CD4-positive, alpha-beta memory T cell (primary cell): ENCODE measurements around the gene COPS9. TPM values are rescaled to one million over a fixed set of nuclear protein-coding genes. Genes with fewer than 3 reads are reported as not detected.

Experiments used
- CTCF ChIA-PET: fragments of 350-600 bp; sonication (Branson Sonifier 250); formaldehyde crosslinking; loops from one replicate; lab custom pipeline; 2021; ENCODE audit warnings: inconsistent platforms; ENCODE audit not compliant: partially characterized antibody; lab: Charles Lee
- POLR2A ChIA-PET: fragments of 350-600 bp; sonication (Branson Sonifier 250); formaldehyde crosslinking; loops from one replicate; lab custom pipeline; 2021; ENCODE audit not compliant: partially characterized antibody; lab: Charles Lee
- DNase-seq, 5 donors: peaks; one replicate each; pipeline versions ENCODE4 v3.0.0 to v3.0.0-alpha.2; 2020 to 2022; ENCODE audit warnings: mixed read lengths in 1 of 5
- H3K27ac ChIP-seq: one replicate; pipeline ENCODE4 v1.7.0; 2013; ENCODE audit warnings: low read depth, low read length
- H3K27me3 ChIP-seq: 2 replicates; pipeline ENCODE4 v1.7.0; 2013; ENCODE audit warnings: mild to moderate bottlenecking, low read length, moderate library complexity; ENCODE audit not compliant: insufficient read depth
- H3K36me3 ChIP-seq: 2 replicates; pipeline ENCODE4 v1.7.0; 2013; ENCODE audit warnings: mild to moderate bottlenecking, low read length, moderate library complexity; ENCODE audit not compliant: insufficient read depth
- H3K4me1 ChIP-seq: 2 replicates; pipeline ENCODE4 v1.7.0; 2013; ENCODE audit warnings: mild to moderate bottlenecking, low read length, moderate library complexity; ENCODE audit not compliant: insufficient read depth
- H3K4me3 ChIP-seq, 2 donors: one replicate each; pipeline ENCODE4 v1.7.0; 2013; ENCODE audit warnings: low read length in 2 of 2, mild to moderate bottlenecking in 1 of 2
- H3K9me3 ChIP-seq, 2 donors: one replicate each; pipeline ENCODE4 v1.7.0; 2013; ENCODE audit warnings: low read length in 2 of 2, control low read depth in 1 of 2; ENCODE audit not compliant: control insufficient read depth in 1 of 2
- H3K27ac Mint-ChIP-seq, 7 donors: one replicate each; pipeline ENCODE4 v1.8.0; 2020 to 2021; ENCODE audit warnings: mixed read lengths in 7 of 7, mild to moderate bottlenecking in 6 of 7, inconsistent platforms in 3 of 7, moderate library complexity in 3 of 7
- H3K27me3 Mint-ChIP-seq, 2 donors: one replicate each; pipeline ENCODE4 v1.8.0; 2020 to 2021; ENCODE audit warnings: mixed read lengths in 2 of 2
- H3K36me3 Mint-ChIP-seq, 2 donors: one replicate each; pipeline ENCODE4 v1.8.0; 2020 to 2021; ENCODE audit warnings: mixed read lengths in 2 of 2, inconsistent platforms in 1 of 2, mild to moderate bottlenecking in 1 of 2
- H3K4me1 Mint-ChIP-seq, 4 donors: one replicate each; pipeline ENCODE4 v1.8.0; 2020 to 2021; ENCODE audit warnings: mixed read lengths in 4 of 4, mild to moderate bottlenecking in 1 of 4
- H3K4me3 Mint-ChIP-seq, 8 donors: one replicate each; pipeline ENCODE4 v1.8.0; 2020 to 2021; ENCODE audit warnings: mixed read lengths in 8 of 8, mild to moderate bottlenecking in 7 of 8, moderate library complexity in 6 of 8, inconsistent platforms in 3 of 8
- H3K9me3 Mint-ChIP-seq, 8 donors: one replicate each; pipeline ENCODE4 v1.8.0; 2020 to 2021; ENCODE audit warnings: mixed read lengths in 8 of 8, mild to moderate bottlenecking in 5 of 8, inconsistent platforms in 3 of 8, moderate library complexity in 1 of 8
- intact Hi-C: fragments of 100-400 bp; cut with micrococcal nuclease; formaldehyde crosslinking; loops from one replicate; pipeline ENCODE4 v1.15.1; 2023
- polyA plus RNA-seq, 2 donors: library from polyadenylated mRNA; unstranded; fragments of 300-500 nt; fragmentation: Illumina TruSeq; gene quantifications; one replicate each; pipeline ENCODE4 v1.2.3, GENCODE V29; 2021
- total RNA-seq, 2 experiments: library from RNA; stranded (reverse); gene quantifications; one replicate each; pipeline ENCODE4 v1.2.3, GENCODE V29; 2021

The COPS9 gene
- total and polyA plus RNA-seq, 4 experiments from 2014 or later = 82.2 to 335 (median 195) TPM

- intact Hi-C loops = no loop called here
- Histone ChIP-seq H3K4me1 (peaks cover 23% of the 10 kb centered on the region), H3K9me3 (no peaks in the 10 kb centered on the region), H3K36me3 (peaks cover 34% of the 10 kb centered on the region), H3K27me3 (no peaks in the 10 kb centered on the region), H3K4me3 (no peak overlapping the region), H3K27ac (no peak overlapping the region)
- Mint-ChIP-seq H3K27ac (peak overlapping the region in 5 of 7 donors; percentile 35 to 75 (median 59)), H3K9me3 (no peaks in the 10 kb centered on the region), H3K27me3 (no peaks in the 10 kb centered on the region), H3K4me1 (peaks cover 14 to 41% (median 29%) of the 10 kb centered on the region in 4 donors), H3K4me3 (peak overlapping the region; percentile 61 to 96 (median 82)), H3K36me3 (peaks cover 30 to 55% of the 10 kb centered on the region in 2 donors)
- CTCF ChIA-PET = interaction anchor here (0.8 to 1.0 kb wide), 3 partner anchors 9 to 73 kb away, joined by 3 to 5 read pairs (median 3); no protein-coding TSS in a partner anchor
- POLR2A ChIA-PET = interaction anchor here (1.7 kb wide), 1 partner anchor 9 kb away, joined by 4 read pairs; no protein-coding TSS in a partner anchor
- DNase-seq = no peak
These were observed 1.6 kb downstream of the COPS9 start for GRCh38 chr2:240134466-240134865.

DNA sequence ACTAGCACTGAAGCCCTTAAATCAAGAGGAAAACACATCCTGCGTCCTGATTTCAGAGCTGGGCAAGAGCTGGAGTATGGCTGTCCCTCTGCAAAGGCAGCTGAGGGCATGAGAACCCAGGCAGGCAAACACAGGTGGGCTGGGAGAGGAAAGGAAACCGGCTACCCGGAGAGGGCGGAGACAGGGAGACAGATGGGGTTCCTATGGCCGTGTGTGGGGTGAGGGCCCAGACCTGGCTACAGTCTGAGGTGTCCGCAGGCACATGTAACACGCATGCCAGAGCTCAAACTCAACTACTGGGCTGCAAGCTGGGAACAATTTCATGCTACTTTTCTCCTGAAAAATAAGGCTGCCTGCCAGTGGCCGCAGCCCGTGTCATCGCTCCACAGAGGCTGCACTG lies 2.7 kb downstream of the COPS9 start:
- Mint-ChIP-seq H3K4me3 (peak overlapping the region in 7 of 8 donors; percentile 9 to 69 (median 58)), H3K4me1 (peaks cover 14 to 41% (median 29%) of the 10 kb centered on the region in 4 donors), H3K27me3 (no peaks in the 10 kb centered on the region), H3K27ac (peak overlapping the region in 2 of 7 donors; percentile 40 to 73), H3K36me3 (peaks cover 34 to 64% of the 10 kb centered on the region in 2 donors), H3K9me3 (no peaks in the 10 kb centered on the region)
- Histone ChIP-seq H3K4me3 (no peak overlapping the region), H3K9me3 (no peaks in the 10 kb centered on the region), H3K27me3 (no peaks in the 10 kb centered on the region), H3K4me1 (peaks cover 23% of the 10 kb centered on the region), H3K36me3 (peaks cover 34% of the 10 kb centered on the region), H3K27ac (no peak overlapping the region)
- intact Hi-C loops = no loop called here
- ChIA-PET POLR2A (interaction anchor here (1.7 kb wide), 1 partner anchor 10 kb away, joined by 4 read pairs; no protein-coding TSS in a partner anchor), CTCF (interaction anchor here (0.7 to 0.9 kb wide), 2 partner anchors 8 to 72 kb away, joined by 3 read pairs; no protein-coding TSS in a partner anchor)
- no peak for DNase-seq

GRCh38 chr2:240132651-240132980 lies 3.5 kb downstream of the COPS9 start:
- H3K27ac ChIP-seq = no peak overlapping the region
- ChIA-PET POLR2A (no interaction called here), CTCF (interaction anchor here (0.9 kb wide), 1 partner anchor 71 kb away, joined by 3 read pairs; no protein-coding TSS in a partner anchor)
- peaks cover 23% of the 10 kb centered on the region for H3K4me1 ChIP-seq
- peaks cover 36% of the 10 kb centered on the region for H3K36me3 ChIP-seq
- Mint-ChIP-seq H3K36me3 (peaks cover 42 to 71% of the 10 kb centered on the region in 2 donors), H3K9me3 (no peaks in the 10 kb centered on the region), H3K4me3 (no peak overlapping the region), H3K4me1 (peaks cover 14 to 36% (median 29%) of the 10 kb centered on the region in 4 donors), H3K27me3 (no peaks in the 10 kb centered on the region), H3K27ac (no peak overlapping the region)
- intact Hi-C loops = no loop called here
- H3K27me3 ChIP-seq = no peaks in the 10 kb centered on the region
- no peaks in the 10 kb centered on the region for H3K9me3 ChIP-seq
- DNase-seq = no peak
- H3K4me3 ChIP-seq = no peak overlapping the region

DNA sequence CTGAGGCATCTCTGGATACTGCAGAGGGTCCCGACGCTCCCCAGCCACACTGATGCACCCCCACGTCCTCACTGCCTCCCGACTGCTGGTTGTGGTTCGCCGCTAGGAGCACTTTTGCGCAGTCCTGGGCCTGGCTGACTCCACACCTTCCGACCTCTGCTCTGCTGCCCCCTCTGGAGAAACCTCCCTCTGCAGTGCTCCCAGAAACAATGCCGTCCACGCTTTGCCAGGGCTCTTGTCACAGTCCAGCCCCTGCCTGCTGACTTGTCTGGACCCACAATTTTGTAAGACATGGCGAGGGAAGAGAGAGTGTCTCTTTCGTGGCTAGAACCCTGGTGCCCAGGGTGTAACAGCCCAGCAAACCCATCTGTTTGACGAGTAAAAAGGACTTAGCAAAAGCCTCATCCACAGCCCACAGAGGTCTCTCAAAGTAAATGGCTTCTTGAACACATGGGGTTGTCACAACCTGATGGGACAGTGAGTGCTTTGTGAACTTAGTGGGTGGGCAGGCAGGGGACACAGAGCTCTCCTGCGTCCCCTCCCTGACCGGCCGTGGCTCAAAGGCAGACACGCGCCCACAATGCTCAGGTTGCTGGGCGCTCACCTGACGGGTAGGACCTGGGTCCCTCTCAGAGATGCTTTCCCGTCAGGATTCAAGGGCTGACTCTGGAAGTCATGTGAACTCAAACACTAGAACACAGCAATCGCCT lies 4.0 kb downstream of the COPS9 start:
- Histone ChIP-seq H3K27me3 (no peaks in the 10 kb centered on the region), H3K4me1 (peaks cover 20% of the 10 kb centered on the region), H3K27ac (no peak overlapping the region), H3K4me3 (no peak overlapping the region), H3K36me3 (peaks cover 37% of the 10 kb centered on the region), H3K9me3 (no peaks in the 10 kb centered on the region)
- no peak overlapping the region for H3K4me3 Mint-ChIP-seq
- H3K27ac Mint-ChIP-seq = no peak overlapping the region
- ChIA-PET POLR2A (no interaction called here), CTCF (no interaction called here)
- H3K36me3 Mint-ChIP-seq = peaks cover 45 to 75% of the 10 kb centered on the region in 2 donors
- no peak for DNase-seq
- no peaks in the 10 kb centered on the region for H3K9me3 Mint-ChIP-seq
- intact Hi-C loops = no loop called here
- no peaks in the 10 kb centered on the region for H3K27me3 Mint-ChIP-seq
- H3K4me1 Mint-ChIP-seq = peaks cover 11 to 33% (median 26%) of the 10 kb centered on the region in 4 donors

- POLR2A ChIA-PET = no interaction called here
- H3K36me3 Mint-ChIP-seq = peaks cover 51 to 80% of the 10 kb centered on the region in 2 donors
- intact Hi-C loops = no loop called here
- Histone ChIP-seq H3K36me3 (peaks cover 42% of the 10 kb centered on the region), H3K4me1 (peaks cover 16% of the 10 kb centered on the region), H3K4me3 (no peak overlapping the region), H3K9me3 (no peaks in the 10 kb centered on the region), H3K27me3 (no peaks in the 10 kb centered on the region), H3K27ac (no peak overlapping the region)
- no peaks in the 10 kb centered on the region for H3K27me3 Mint-ChIP-seq
- peaks cover 10 to 27% (median 22%) of the 10 kb centered on the region in 4 donors for H3K4me1 Mint-ChIP-seq
- DNase-seq = no peak
- H3K9me3 Mint-ChIP-seq = no peaks in the 10 kb centered on the region
- CTCF ChIA-PET = no interaction called here
- H3K27ac Mint-ChIP-seq = no peak overlapping the region
- peak overlapping the region in 1 of 8 donors; percentile 21 for H3K4me3 Mint-ChIP-seq
These were observed 4.8 kb downstream of the COPS9 start for GRCh38 chr2:240131296-240131695.

DNA sequence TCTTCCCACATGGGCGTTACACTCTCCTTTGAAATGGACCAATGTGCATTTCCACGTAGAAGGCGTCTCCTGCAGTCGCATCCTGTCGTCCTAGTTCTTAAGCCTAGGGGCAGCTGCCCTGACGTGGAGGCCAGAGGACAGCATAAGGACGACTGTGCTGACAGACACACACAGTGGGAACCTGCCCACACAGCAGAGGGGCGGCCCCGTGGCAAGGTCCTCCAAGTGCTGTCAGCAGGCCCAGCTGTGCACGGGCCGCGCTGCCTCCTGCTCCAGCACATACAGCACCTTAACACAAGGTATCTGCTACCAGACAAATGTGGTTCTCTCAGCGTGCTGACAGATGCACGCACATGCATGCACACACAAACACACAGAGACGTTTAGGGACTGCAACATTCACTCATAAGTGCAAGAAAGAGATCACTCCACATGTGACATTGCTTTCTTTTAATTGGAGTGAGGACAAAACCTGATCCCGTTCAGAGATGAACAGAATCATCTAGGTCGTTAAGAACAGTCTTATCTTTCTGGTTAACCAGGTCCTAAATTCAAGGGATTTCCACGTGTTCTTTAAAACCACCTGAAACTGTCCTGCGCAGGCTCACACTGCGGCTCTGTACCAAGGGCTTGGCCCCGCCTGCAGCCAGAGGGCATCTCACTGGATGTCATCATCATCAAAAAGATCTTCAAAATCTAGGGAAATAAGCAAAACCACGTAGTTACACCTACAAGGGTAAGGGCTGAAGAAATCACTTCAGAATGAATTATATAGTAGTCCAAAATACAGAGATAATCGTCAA lies 5.5 kb downstream of the COPS9 start:
- H3K27me3 Mint-ChIP-seq = no peaks in the 10 kb centered on the region
- peaks cover 42% of the 10 kb centered on the region for H3K36me3 ChIP-seq
- POLR2A ChIA-PET = interaction anchor here (1.1 kb wide), 1 partner anchor 106 kb away, joined by 3 read pairs; the partner anchor contains the start of gene NDUFA10

More for the DNA sequence above, 5.5 kb downstream of the COPS9 start:
- CTCF ChIA-PET = no interaction called here
- Mint-ChIP-seq H3K36me3 (peaks cover 55 to 81% of the 10 kb centered on the region in 2 donors), H3K4me1 (peaks cover 9 to 25% (median 17%) of the 10 kb centered on the region in 4 donors), H3K4me3 (no peak overlapping the region), H3K27ac (no peak overlapping the region), H3K9me3 (no peaks in the 10 kb centered on the region)
- intact Hi-C loops = no loop called here
- no peak for DNase-seq
- Histone ChIP-seq H3K27me3 (no peaks in the 10 kb centered on the region), H3K27ac (no peak overlapping the region), H3K4me1 (peaks cover 15% of the 10 kb centered on the region), H3K9me3 (no peaks in the 10 kb centered on the region), H3K4me3 (no peak overlapping the region)
